K562 (cell line): Measurements from ENCODE around the gene HERPUD2. TPM values are rescaled to one million over a fixed set of nuclear protein-coding genes. Genes with fewer than 3 reads are reported as not detected.
A peak's percentile ranks its signal among the peaks of the same experiment; 100 is the strongest.
"Not testable (repeated sequence)": the region's sequence is repeated elsewhere in the genome, so short reads cannot be mapped to it uniquely, and the experiment has no call there.

Source experiments
- ATAC-seq: fragments of 200-7000 bp; cut with Tn5 transposase; 3 replicates; pipeline ENCODE4 v1.9.1; 2020; ENCODE audit warnings: moderate library complexity
- BruUV-seq: library from RNA; stranded (reverse); fragments of 400-500 nt; replicated peaks from 2 replicates; lab custom pipeline; 2021; lab: Mats Ljungman, UMichigan
- CTCF ChIA-PET: fragments of 300-600 bp; formaldehyde crosslinking; extraction: SDS; loops from one replicate; lab custom pipeline; 2021; ENCODE audit warnings: low intra/inter-chr PET ratio; lab: Yijun Ruan, JAX
- POLR2A ChIA-PET: fragments of 300-600, 350-650 bp; sonication (Branson Sonifier 250); formaldehyde crosslinking; extraction: SDS; loops from one replicate; lab custom pipeline; 2021; ENCODE audit warnings: antibody characterized with exemption, inconsistent platforms; lab: Yijun Ruan, JAX
- DNase-seq, 4 experiments: peaks; one replicate each; pipeline versions ENCODE4 v3.0.0 to v3.0.0-alpha.2; 2011 to 2018; ENCODE audit warnings: low spot score in 3 of 4, mixed read lengths in 3 of 4; ENCODE audit errors: extremely low read depth in 1 of 4
- FAIRE-seq: peaks from 2 replicates; lab custom pipeline; 2011; peaks lifted over from hg19 to GRCh38; lab: Jason Lieb, UNC
- H2AFZ ChIP-seq: 2 replicates; pipeline ENCODE4 v1.6.0; 2011; ENCODE audit warnings: low read depth, low read length, control low read depth, inconsistent platforms
- H3K27ac ChIP-seq: fragments of 200-600 bp; 3 replicates; pipeline ENCODE4 v1.8.0; 2011; ENCODE audit warnings: low read depth, mild to moderate bottlenecking, control low read depth, inconsistent platforms, low read length, moderate library complexity, mixed read lengths; ENCODE audit errors: extremely low read depth
- H3K27me3 ChIP-seq, 2 experiments: fragments of 300-600 bp in 1 of 2; 2 replicates in 1 of 2; 3 replicates in 1 of 2; pipeline versions ENCODE4 v1.6.0 to v1.8.0; 2011; ENCODE audit warnings: inconsistent platforms in 2 of 2, low read length in 2 of 2, mild to moderate bottlenecking in 1 of 2, mixed read lengths in 1 of 2, moderate library complexity in 1 of 2; ENCODE audit not compliant: control insufficient read depth in 2 of 2, insufficient read depth in 2 of 2
- H3K36me3 ChIP-seq: fragments of 300-600 bp; 3 replicates; pipeline ENCODE4 v1.8.0; 2011; ENCODE audit warnings: mild to moderate bottlenecking, low read length, inconsistent platforms; ENCODE audit not compliant: control insufficient read depth, insufficient read depth
- H3K4me1 ChIP-seq, 2 experiments: fragments of 200-600 bp in 1 of 2; replicated peaks in 1 of 2; 2 replicates in 1 of 2; 3 replicates in 1 of 2; pipeline versions ENCODE4 v1.5.1 to v1.8.0; 2011; ENCODE audit warnings: inconsistent platforms in 2 of 2, low read length in 2 of 2, mild to moderate bottlenecking in 1 of 2, mixed read lengths in 1 of 2, moderate library complexity in 1 of 2; ENCODE audit not compliant: control insufficient read depth in 2 of 2, insufficient read depth in 2 of 2
- H3K4me2 ChIP-seq: 2 replicates; pipeline ENCODE4 v1.6.1; 2011; ENCODE audit warnings: low read length, control low read depth, inconsistent platforms, mixed read lengths; ENCODE audit not compliant: insufficient read depth
- H3K4me3 ChIP-seq: fragments of 200-600 bp; sonication (generic), shearing (Covaris generic); 2 replicates; pipeline ENCODE4 v1.5.1; 2016; ENCODE audit warnings: control low read depth, inconsistent platforms
- H3K79me2 ChIP-seq: fragments of 200-600 bp; 3 replicates; pipeline ENCODE4 v1.8.0; 2011; ENCODE audit warnings: low read length, inconsistent platforms; ENCODE audit not compliant: control insufficient read depth, insufficient read depth
- H3K9ac ChIP-seq, 2 experiments: 2 replicates each; pipeline versions ENCODE4 v1.6.0 to v1.6.1; 2011; ENCODE audit warnings: low read depth in 2 of 2, low read length in 2 of 2, control low read depth in 1 of 2, inconsistent platforms in 1 of 2, mild to moderate bottlenecking in 1 of 2, mixed read lengths in 1 of 2; ENCODE audit not compliant: insufficient read depth in 1 of 2
- H3K9me1 ChIP-seq: one replicate; pipeline ENCODE4 v1.6.0; 2011; ENCODE audit warnings: inconsistent platforms, mild to moderate bottlenecking, low read length, moderate library complexity; ENCODE audit not compliant: control insufficient read depth, insufficient read depth
- H3K9me3 ChIP-seq: replicated peaks from 2 replicates; pipeline ENCODE4 v1.5.1; 2011; ENCODE audit warnings: low read depth, low read length, inconsistent platforms; ENCODE audit not compliant: control insufficient read depth, insufficient read depth
- H4K20me1 ChIP-seq: replicated peaks from 2 replicates; pipeline ENCODE4 v1.6.1; 2011; ENCODE audit warnings: low read length, inconsistent platforms, mixed read lengths; ENCODE audit not compliant: control insufficient read depth, insufficient read depth
- CBFA2T3 ChIP-seq: fragments of 450-650 bp; IDR thresholded peaks from 2 replicates; pipeline ENCODE4 v1.6.1; 2017
- DACH1 ChIP-seq: fragments of 450-650 bp; IDR thresholded peaks from 2 replicates; pipeline ENCODE4 v1.6.1; 2018; ENCODE audit not compliant: partially characterized antibody
- E2F3 ChIP-seq: fragments of 250-450 bp; sonication (Bioruptor Pico); IDR thresholded peaks from 2 replicates; pipeline ENCODE4 v1.4.0; 2020; ENCODE audit warnings: mild to moderate bottlenecking
- FOXA1 ChIP-seq: fragments of 450-650 bp; IDR thresholded peaks from 2 replicates; pipeline ENCODE4 v1.6.1; 2016; ENCODE audit warnings: mild to moderate bottlenecking, borderline replicate concordance
- FOXK2 ChIP-seq, 2 experiments: fragments of 450-650 bp; IDR thresholded peaks in 1 of 2; conservative IDR thresholded peaks in 1 of 2; 2 replicates each; pipeline ENCODE4 v1.6.1; 2016; ENCODE audit warnings: low read depth in 2 of 2, mild to moderate bottlenecking in 1 of 2
- FOXM1 ChIP-seq, 2 experiments: fragments of 450-650 bp in 1 of 2; sonication (generic) in 1 of 2; formaldehyde crosslinking in 1 of 2; IDR thresholded peaks; 2 replicates each; pipeline versions ENCODE4 v1.6.1 to v1.9.0; 2017 to 2022; ENCODE audit warnings: low read depth in 2 of 2, mild to moderate bottlenecking in 2 of 2, missing genetic modification reagents in 1 of 2, moderate library complexity in 1 of 2
- HIVEP1 ChIP-seq: fragments of 250-450 bp; sonication (Bioruptor Pico); IDR thresholded peaks from 2 replicates; pipeline ENCODE4 v1.4.0; 2020; ENCODE audit warnings: mild to moderate bottlenecking
- HNRNPK ChIP-seq: fragments of 200-400 bp; formaldehyde crosslinking; IDR thresholded peaks from one replicate; pipeline ENCODE4 v1.6.1; 2018; ENCODE audit warnings: mild to moderate bottlenecking, low read depth, low read length; ENCODE audit not compliant: poor library complexity, severe bottlenecking
- KDM1A ChIP-seq, 2 experiments: fragments of 450-650 bp; IDR thresholded peaks; 2 replicates each; pipeline ENCODE4 v1.6.1; 2016; ENCODE audit warnings: mild to moderate bottlenecking in 2 of 2
- NR2C1 ChIP-seq, 2 experiments: fragments of 450-650 bp; IDR thresholded peaks; 2 replicates each; pipeline ENCODE4 v1.6.1; 2017; ENCODE audit warnings: mild to moderate bottlenecking in 2 of 2, antibody characterized with exemption in 1 of 2, inconsistent platforms in 1 of 2, missing compliant biosample characterization in 1 of 2, missing genetic modification characterization in 1 of 2
- PHB ChIP-seq: fragments of 250-450 bp; sonication (Bioruptor Pico); IDR thresholded peaks from 2 replicates; pipeline ENCODE4 v1.5.0; 2021
- SMARCA4 ChIP-seq: fragments of 450-650 bp; IDR thresholded peaks from 2 replicates; pipeline ENCODE4 v1.6.1; 2016
- ZNF384 ChIP-seq: IDR thresholded peaks from 2 replicates; pipeline ENCODE4 v1.6.1; 2012; ENCODE audit warnings: low read depth, low read length, improper control_type of control experiment
- WGBS: fragments of 100-300 bp; shearing (Covaris generic); methylation state at CpG from one replicate; pipeline ENCODE4 v1.1.6; 2016; ENCODE audit warnings: low coverage, mixed read lengths; ENCODE audit not compliant: insufficient coverage; ENCODE audit errors: missing lambda C conversion rate; 5-methylcytosine and 5-hydroxymethylcytosine counted together
- in situ Hi-C: fragments of 300-500 bp; cut with MboI; formaldehyde crosslinking; loops from 4 replicates; pipeline ENCODE4 v1.15.0; 2018; ENCODE audit warnings: inconsistent platforms, mixed read lengths
- intact Hi-C: fragments of 100-400 bp; cut with micrococcal nuclease; formaldehyde crosslinking; loops from 2 replicates; pipeline ENCODE4 v1.14.2; 2022
- polyA plus RNA-seq, 8 experiments: library from polyadenylated mRNA; depleted of rRNA in 4 of 8; stranded (reverse) in 5 of 8; unstranded in 3 of 8; fragments of >200 nt; fragmentation: Nextera tagmentation in 2 of 8; fragmentation: Illumina TruSeq in 1 of 8; extraction: Ambion mirVana in 2 of 8; extraction: Trizol in 1 of 8; gene quantifications; 2 replicates each; pipeline versions ENCODE4 v1.2.1 to v1.2.3, GENCODE V29; 2011 to 2014; ENCODE audit warnings: inconsistent platforms in 1 of 8, missing spikeins in 1 of 8
- total RNA-seq, 7 experiments: library from RNA; depleted of rRNA in 6 of 7; stranded (reverse); fragments of >200 nt in 6 of 7; fragmentation: Illumina TruSeq in 2 of 7; extraction: Trizol in 2 of 7; gene quantifications; 2 replicates each; pipeline versions ENCODE4 v1.2.1 to v1.2.3, GENCODE V29; 2011 to 2021; ENCODE audit warnings: low replicate concordance in 1 of 7

The HERPUD2 gene
- total and polyA plus RNA-seq, 9 of the 15 experiments (the other 6 are each of a cell fraction or from before 2014, with no cell fraction given): 4.1 to 28.5 (median 12.3) TPM

- peak in 1 of 2 experiments; percentile 29; a peak in 1 of 4 replicates for TF ChIP-seq KDM1A (IDR thresholded peaks at IDR 0.05)
- TF ChIP-seq CBFA2T3: peak; percentile 54
- TF ChIP-seq, all 486 proteins: peak for 2; not testable (repeated sequence) for 484
- DNase-seq, H2AFZ ChIP-seq, H3K4me3 ChIP-seq, in situ Hi-C loops, H3K27me3 ChIP-seq, intact Hi-C loops, H3K9me3 ChIP-seq, H4K20me1 ChIP-seq, H3K9ac ChIP-seq, CTCF ChIA-PET, H3K9me1 ChIP-seq, H3K27ac ChIP-seq, BruUV-seq, FAIRE-seq, H3K4me2 ChIP-seq, ATAC-seq, H3K36me3 ChIP-seq: not testable (repeated sequence)
- Histone ChIP-seq H3K4me1 (peaks cover 0 to 20% of the 10 kb centered on the region in 2 experiments; a peak in 3 of 5 replicates), H3K79me2 (peaks cover 26% of the 10 kb centered on the region)
- WGBS: 18% methylated on average over 3 of the region's 3 CpGs
- POLR2A ChIA-PET: interaction anchor here (0.5 to 2.3 kb wide), 4 partner anchors 9 to 612 kb away, joined by 3 to 9 read pairs (median 4); no protein-coding TSS in a partner anchor
Observed at GRCh38 chr7:35698382-35698781, 3.4 kb upstream of the HERPUD2 start.

GRCh38 chr7:35697414-35698175, 2.7 kb upstream of the HERPUD2 start:
- Histone ChIP-seq H3K27me3 (0 out of 5 replicates have a peak, but pooled peaks cover 0 to 2% of the 10 kb centered on the region in 2 experiments), H3K4me2 (no peak overlapping the region), H3K36me3 (peaks cover 5% of the 10 kb centered on the region; the same call in 1 of the 3 replicates), H3K79me2 (peaks cover 34% of the 10 kb centered on the region), H4K20me1 (no peaks in the 10 kb centered on the region), H3K9ac (no peak overlapping the region), H3K27ac (no peak overlapping the region), H2AFZ (no peak overlapping the region), H3K4me3 (no peak overlapping the region), H3K4me1 (peaks cover 0 to 20% of the 10 kb centered on the region in 2 experiments; a peak in 3 of 5 replicates), H3K9me1 (no peaks in the 10 kb centered on the region), H3K9me3 (no peaks in the 10 kb centered on the region)
- intact Hi-C loops: no loop called here
- DNase-seq (peak in 1 of 4 experiments; percentile 15), ATAC-seq (no peak), FAIRE-seq (no peak)
- ChIA-PET POLR2A (interaction anchor here (0.5 to 2.3 kb wide), 6 partner anchors 9 to 612 kb away, joined by 3 to 9 read pairs (median 4); partner anchors contain the start of gene SEPTIN7), CTCF (no interaction called here)
- 65% methylated on average over 10 of the region's 10 CpGs for WGBS
- in situ Hi-C loops: no loop called here
- BruUV-seq: no TSS peak
- TF ChIP-seq HNRNPK (no peak), FOXA1 (no peak), DACH1 (peak; percentile 20), ZNF384 (no peak), SMARCA4 (no peak), NR2C1 (IDR thresholded peaks at IDR 0.05) (no peak), NR2C1 (tag; IDR thresholded peaks at IDR 0.05) (no peak), FOXK2 (conservative IDR thresholded peaks at IDR 0.05 in 1 of 2, IDR thresholded peaks at IDR 0.05 in 1 of 2; ENCODE audit: low read depth in 2 of 2) (no peak), HIVEP1 (CRISPR knock-in tag) (no peak), E2F3 (no peak), FOXM1 (IDR thresholded peaks at IDR 0.05; ENCODE audit: low read depth) (no peak), FOXM1 (CRISPR knock-in tag; IDR thresholded peaks at IDR 0.05; ENCODE audit: low read depth) (no peak), PHB (CRISPR knock-in tag) (no peak)
